ENCODE results near the gene PAQR7.

DNA sequence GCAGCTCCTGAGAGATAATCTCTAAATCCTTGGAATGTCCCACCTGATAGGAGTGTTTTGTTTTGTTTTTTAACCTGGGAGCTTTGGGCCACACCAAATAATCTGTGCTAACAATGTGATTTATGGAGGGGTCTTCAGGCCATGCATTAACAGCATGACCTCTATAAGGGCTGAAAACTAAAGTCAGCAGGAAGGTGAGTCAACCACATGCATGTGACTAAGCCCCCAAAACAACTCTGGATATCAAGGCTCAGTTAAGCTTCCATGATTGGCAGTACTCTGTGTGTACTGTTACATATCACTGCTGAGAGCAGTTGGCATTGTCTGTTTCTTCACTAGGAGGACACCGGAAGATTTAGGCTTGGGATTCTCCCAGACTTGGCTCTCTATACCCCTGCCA is 27.0 kb downstream of the PAQR7 start:
- no peak for TF ChIP-seq CEBPB (IDR thresholded peaks at IDR 0.05)
- no peak for TF ChIP-seq FOXM1 (IDR thresholded peaks at IDR 0.05; ENCODE audit: borderline replicate concordance, low read depth)
- TF ChIP-seq, protein P1, sequence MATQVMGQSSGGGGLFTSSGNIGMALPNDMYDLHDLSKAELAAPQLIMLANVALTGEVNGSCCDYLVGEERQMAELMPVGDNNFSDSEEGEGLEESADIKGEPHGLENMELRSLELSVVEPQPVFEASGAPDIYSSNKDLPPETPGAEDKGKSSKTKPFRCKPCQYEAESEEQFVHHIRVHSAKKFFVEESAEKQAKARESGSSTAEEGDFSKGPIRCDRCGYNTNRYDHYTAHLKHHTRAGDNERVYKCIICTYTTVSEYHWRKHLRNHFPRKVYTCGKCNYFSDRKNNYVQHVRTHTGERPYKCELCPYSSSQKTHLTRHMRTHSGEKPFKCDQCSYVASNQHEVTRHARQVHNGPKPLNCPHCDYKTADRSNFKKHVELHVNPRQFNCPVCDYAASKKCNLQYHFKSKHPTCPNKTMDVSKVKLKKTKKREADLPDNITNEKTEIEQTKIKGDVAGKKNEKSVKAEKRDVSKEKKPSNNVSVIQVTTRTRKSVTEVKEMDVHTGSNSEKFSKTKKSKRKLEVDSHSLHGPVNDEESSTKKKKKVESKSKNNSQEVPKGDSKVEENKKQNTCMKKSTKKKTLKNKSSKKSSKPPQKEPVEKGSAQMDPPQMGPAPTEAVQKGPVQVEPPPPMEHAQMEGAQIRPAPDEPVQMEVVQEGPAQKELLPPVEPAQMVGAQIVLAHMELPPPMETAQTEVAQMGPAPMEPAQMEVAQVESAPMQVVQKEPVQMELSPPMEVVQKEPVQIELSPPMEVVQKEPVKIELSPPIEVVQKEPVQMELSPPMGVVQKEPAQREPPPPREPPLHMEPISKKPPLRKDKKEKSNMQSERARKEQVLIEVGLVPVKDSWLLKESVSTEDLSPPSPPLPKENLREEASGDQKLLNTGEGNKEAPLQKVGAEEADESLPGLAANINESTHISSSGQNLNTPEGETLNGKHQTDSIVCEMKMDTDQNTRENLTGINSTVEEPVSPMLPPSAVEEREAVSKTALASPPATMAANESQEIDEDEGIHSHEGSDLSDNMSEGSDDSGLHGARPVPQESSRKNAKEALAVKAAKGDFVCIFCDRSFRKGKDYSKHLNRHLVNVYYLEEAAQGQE (IDR thresholded peaks at IDR 0.05; ENCODE audit: low read depth), result no peak
- no peak for TF ChIP-seq CREB1 (IDR thresholded peaks at IDR 0.05; ENCODE audit: low read depth)
